Adrenal gland (tissue), 12 donors: ENCODE data around the gene MYO5B. TPM values are rescaled to one million over a fixed set of nuclear protein-coding genes. Genes with fewer than 3 reads are reported as not detected.

ENCODE experiments used
- DNase-seq, 7 donors: peaks; one replicate each; pipeline ENCODE4 v3.0.0-alpha.2; 2019 to 2020
- H3K27ac ChIP-seq, 5 donors: fragments of 200-600 bp; sonication (generic) in 4 of 5; 1 replicate in 3 of 5; 2 replicates in 2 of 5; pipeline versions ENCODE4 v1.5.1 to v1.8.0; 2016 to 2020; ENCODE audit warnings: mild to moderate bottlenecking in 1 of 5
- H3K27me3 ChIP-seq: fragments of 200-600 bp; 2 replicates; pipeline ENCODE4 v1.8.0; 2021
- H3K36me3 ChIP-seq, 2 donors: fragments of 200-600 bp; replicated peaks in 1 of 2; 1 replicate in 1 of 2; 2 replicates in 1 of 2; pipeline versions ENCODE4 v1.5.1 to v1.8.0; 2018 to 2022
- H3K4me1 ChIP-seq, 2 donors: fragments of 200-600 bp; replicated peaks in 1 of 2; 1 replicate in 1 of 2; 2 replicates in 1 of 2; pipeline versions ENCODE4 v1.5.1 to v1.8.0; 2018 to 2021
- H3K4me3 ChIP-seq, 4 donors: fragments of 200-600 bp; sonication (generic) in 3 of 4; one replicate each; pipeline ENCODE4 v1.5.1; 2016 to 2018
- H3K9me3 ChIP-seq, 3 donors: fragments of 200-600 bp; sonication (generic) in 1 of 3; replicated peaks in 1 of 3; 1 replicate in 2 of 3; 2 replicates in 1 of 3; pipeline versions ENCODE4 v1.5.1 to v1.8.0; 2016 to 2021
- POLR2A ChIP-seq, 2 donors: fragments of 450-650 bp; IDR thresholded peaks; one replicate each; pipeline ENCODE4 v1.6.1; 2017; ENCODE audit warnings: antibody characterized with exemption in 2 of 2, mild to moderate bottlenecking in 2 of 2, moderate library complexity in 1 of 2
- WGBS, 4 donors: extraction: QIAGEN DNeasy Blood & Tissue Kit in 2 of 4; methylation state at CpG; one replicate each; pipeline versions ENCODE4 v1.1.5 to v1.1.7; 2013 to 2017; 5-methylcytosine and 5-hydroxymethylcytosine counted together
- intact Hi-C, 2 donors: fragments of 100-400 bp; cut with DNase I; formaldehyde crosslinking; loops; one replicate each; pipeline versions ENCODE4 v1.14.1 to v1.15.0; 2022 to 2023
- polyA plus RNA-seq, 3 donors: library from polyadenylated mRNA; stranded (reverse); fragments of 200-250 nt in 2 of 3; fragments of 350-450 nt in 1 of 3; fragmentation: Illumina TruSeq in 1 of 3; extraction: RNeasy Lipid Tissue Mini Kit (QIAGEN cat#74804) in 1 of 3; gene quantifications; one replicate each; pipeline ENCODE4 v1.2.3, GENCODE V29; 2013 to 2014
- total RNA-seq, 9 donors: library from RNA; depleted of rRNA in 4 of 9; stranded (reverse); fragments of >200 nt in 4 of 9; fragments of 120-200 nt in 1 of 9; fragmentation: NEBNext Ultra II Directional in 1 of 9; extraction: Animal tissue kit (Norgen Biotek cat#: 25700) in 1 of 9; gene quantifications; one replicate each; pipeline versions ENCODE4 v1.1.0 to v1.2.4, GENCODE V29; 2013 to 2023
- TF ChIP-seq, protein P1 (sequence below), 6 experiments: fragments of 450-650 bp in 4 of 6; fragments of 200-600 bp in 2 of 6; sonication (generic) in 1 of 6; IDR thresholded peaks; 1 replicate in 5 of 6; 2 replicates in 1 of 6; pipeline versions ENCODE4 v1.5.1 to v1.8.0; 2016 to 2021; ENCODE audit warnings: antibody characterized with exemption in 6 of 6, mild to moderate bottlenecking in 2 of 6, moderate library complexity in 1 of 6
- donor health status: healthy with polysubstance abuse.
- donor health status: Bipolar disorder and iron deficiency.
- donor health status: DM: yes; HTN: yes; CAD: no.
- donor health status: DM: no; HTN: no; CAD: no.
- donor health status: DM: no; HTN: no; CAD: no.
- donor health status: DM: yes; HTN: yes; CAD: no.

The MYO5B gene
- total and polyA plus RNA-seq, 12 donors = 0.61 to 9.3 (median 2.9) TPM

DNA sequence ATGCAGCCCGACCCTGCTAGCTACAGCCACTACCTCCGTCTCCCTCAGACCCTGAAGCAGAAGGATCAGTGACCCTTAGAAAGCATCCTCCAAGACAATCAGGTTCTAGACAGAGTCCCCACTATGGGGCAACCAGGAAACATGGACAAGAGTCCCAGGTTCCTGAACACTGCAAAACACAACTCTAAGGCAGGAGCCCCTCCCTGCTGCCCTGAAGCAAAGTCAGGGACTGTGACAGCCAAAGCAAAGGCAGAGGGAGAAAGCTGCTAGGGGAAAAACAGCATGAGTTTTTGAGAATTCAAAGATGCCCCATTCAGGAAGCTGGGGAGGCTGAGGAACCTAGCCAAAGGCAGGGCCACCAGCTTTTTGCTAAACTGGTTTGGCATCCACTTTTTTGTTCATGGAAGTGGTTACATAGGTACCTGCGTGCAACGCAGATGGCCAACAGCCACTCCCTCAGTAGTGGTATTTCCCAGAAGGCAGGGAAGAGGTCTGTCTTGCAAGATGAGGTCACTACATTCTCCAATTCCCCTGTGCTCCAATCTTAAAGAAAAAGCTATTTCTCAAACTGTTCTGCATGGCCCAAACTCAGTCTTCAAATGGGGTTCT lies 33.2 kb downstream of the MYO5B start:
- Histone ChIP-seq H3K27ac (no peak overlapping the region), H3K4me1 (no peaks in the 10 kb centered on the region), H3K4me3 (no peak overlapping the region), H3K36me3 (no peaks in the 10 kb centered on the region), H3K27me3 (peaks cover 7% of the 10 kb centered on the region), H3K9me3 (no peaks in the 10 kb centered on the region)
- intact Hi-C loops = no loop called here
- 61 to 91% (median 75%) methylated on average over 4 of the region's 4 CpGs for WGBS, 4 donors
- no peak for DNase-seq
- TF ChIP-seq POLR2A (IDR thresholded peaks at IDR 0.05) = no peak
- TF ChIP-seq, protein P1, sequence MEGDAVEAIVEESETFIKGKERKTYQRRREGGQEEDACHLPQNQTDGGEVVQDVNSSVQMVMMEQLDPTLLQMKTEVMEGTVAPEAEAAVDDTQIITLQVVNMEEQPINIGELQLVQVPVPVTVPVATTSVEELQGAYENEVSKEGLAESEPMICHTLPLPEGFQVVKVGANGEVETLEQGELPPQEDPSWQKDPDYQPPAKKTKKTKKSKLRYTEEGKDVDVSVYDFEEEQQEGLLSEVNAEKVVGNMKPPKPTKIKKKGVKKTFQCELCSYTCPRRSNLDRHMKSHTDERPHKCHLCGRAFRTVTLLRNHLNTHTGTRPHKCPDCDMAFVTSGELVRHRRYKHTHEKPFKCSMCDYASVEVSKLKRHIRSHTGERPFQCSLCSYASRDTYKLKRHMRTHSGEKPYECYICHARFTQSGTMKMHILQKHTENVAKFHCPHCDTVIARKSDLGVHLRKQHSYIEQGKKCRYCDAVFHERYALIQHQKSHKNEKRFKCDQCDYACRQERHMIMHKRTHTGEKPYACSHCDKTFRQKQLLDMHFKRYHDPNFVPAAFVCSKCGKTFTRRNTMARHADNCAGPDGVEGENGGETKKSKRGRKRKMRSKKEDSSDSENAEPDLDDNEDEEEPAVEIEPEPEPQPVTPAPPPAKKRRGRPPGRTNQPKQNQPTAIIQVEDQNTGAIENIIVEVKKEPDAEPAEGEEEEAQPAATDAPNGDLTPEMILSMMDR (IDR thresholded peaks at IDR 0.05) = no peak

- no peak for DNase-seq
- Histone ChIP-seq H3K9me3 (no peaks in the 10 kb centered on the region), H3K27ac (no peak overlapping the region), H3K4me3 (no peak overlapping the region), H3K4me1 (no peaks in the 10 kb centered on the region), H3K36me3 (no peaks in the 10 kb centered on the region), H3K27me3 (peaks cover 7% of the 10 kb centered on the region)
- 75 to 87% (median 81%) methylated on average over 10 of the region's 10 CpGs for WGBS, 4 donors
- TF ChIP-seq, protein P1 (IDR thresholded peaks at IDR 0.05) = no peak
- TF ChIP-seq POLR2A (IDR thresholded peaks at IDR 0.05) = no peak
- intact Hi-C loops = no loop called here
Measured at GRCh38 chr18:50159654-50160046, 35.3 kb downstream of the MYO5B start.

GRCh38 chr18:50158866-50159653 lies 35.9 kb downstream of the MYO5B start:
- Histone ChIP-seq H3K27me3 (peaks cover 7% of the 10 kb centered on the region), H3K36me3 (no peaks in the 10 kb centered on the region), H3K27ac (no peak overlapping the region), H3K4me3 (no peak overlapping the region), H3K9me3 (no peaks in the 10 kb centered on the region), H3K4me1 (no peaks in the 10 kb centered on the region)
- intact Hi-C loops = no loop called here
- DNase-seq = no peak
- no peak for TF ChIP-seq POLR2A (IDR thresholded peaks at IDR 0.05)
- TF ChIP-seq, protein P1 (IDR thresholded peaks at IDR 0.05) = no peak
- 60 to 67% (median 62%) methylated on average over 9 of the region's 9 CpGs for WGBS, 4 donors

DNA sequence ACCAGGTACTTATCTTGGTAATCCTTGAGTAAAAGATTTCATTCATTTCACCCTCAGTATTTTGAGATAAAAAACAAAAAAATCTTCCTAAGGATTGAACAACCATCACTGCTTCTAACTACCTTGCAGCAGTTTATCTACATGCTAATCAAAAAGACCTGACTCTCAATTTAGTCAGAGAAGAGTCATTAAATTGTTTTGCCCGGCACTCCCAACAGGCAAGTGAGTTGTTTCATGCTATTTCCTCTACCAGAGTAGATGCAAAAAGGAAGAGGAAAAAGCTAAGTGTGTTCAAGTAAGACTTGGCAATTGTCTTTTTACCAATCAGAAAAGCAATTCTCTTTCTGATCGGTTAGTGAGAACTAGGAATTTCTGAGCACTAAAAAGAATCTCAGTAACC lies 39.5 kb downstream of the MYO5B start:
- Histone ChIP-seq H3K27me3 (peaks cover 3% of the 10 kb centered on the region), H3K27ac (no peak overlapping the region), H3K36me3 (no peaks in the 10 kb centered on the region), H3K9me3 (no peaks in the 10 kb centered on the region), H3K4me3 (no peak overlapping the region), H3K4me1 (no peaks in the 10 kb centered on the region)
- 86 to 97% (median 90%) methylated on average over 2 of the region's 2 CpGs for WGBS, 4 donors
- TF ChIP-seq POLR2A (IDR thresholded peaks at IDR 0.05) = no peak
- TF ChIP-seq, protein P1 (IDR thresholded peaks at IDR 0.05) = no peak
- intact Hi-C loops = no loop called here
- DNase-seq = no peak
